LNCAP (cell line): Measurements from ENCODE around the gene SNX32.
A peak's percentile ranks its signal among the peaks of the same experiment; 100 is the strongest.

Source experiments
- TF ChIP-seq, protein P1 (sequence below): fragments of 450-650 bp; IDR thresholded peaks from 2 replicates; pipeline ENCODE4 v1.5.1; 2017; ENCODE audit warnings: mild to moderate bottlenecking

The SNX32 gene

DNA sequence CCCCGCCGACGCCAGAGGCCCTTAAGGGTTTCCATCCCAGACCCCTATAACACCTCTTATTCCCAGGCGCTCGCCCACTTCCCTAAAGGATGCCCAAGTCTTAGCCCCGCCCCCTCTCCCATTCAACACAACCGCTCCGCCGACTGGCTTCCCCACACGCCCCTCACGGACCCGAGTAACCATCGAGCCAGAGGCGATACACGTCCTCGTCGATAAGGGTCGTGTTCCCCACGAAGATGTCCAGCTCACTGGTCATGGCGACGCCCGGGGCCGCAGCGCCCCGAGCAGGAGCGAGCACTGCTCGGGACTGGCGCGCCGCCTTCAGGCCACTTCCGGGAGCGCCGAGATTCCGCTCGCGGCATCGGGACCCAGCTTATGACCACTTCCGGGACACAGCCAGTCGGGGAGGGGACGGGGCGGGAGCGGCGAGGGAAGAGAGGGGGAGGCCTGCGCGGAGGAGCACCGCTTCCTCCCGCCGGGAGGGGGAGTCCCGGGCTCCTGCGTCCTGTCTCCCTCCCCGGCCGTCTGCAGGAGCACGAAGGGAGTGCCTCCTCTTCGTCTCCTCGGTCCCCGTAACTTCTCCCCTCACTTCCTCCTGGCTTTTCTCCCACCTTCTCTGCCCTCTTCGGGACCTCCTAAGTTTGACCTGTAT is 54.5 kb downstream of the SNX32 start, which contains the start of gene FIBP:
TSS of gene FIBP (minus strand) at position 309 of the 652 bp plus-strand sequence. CDS start at position 256, 53 bp downstream.
- TF ChIP-seq, protein P1, sequence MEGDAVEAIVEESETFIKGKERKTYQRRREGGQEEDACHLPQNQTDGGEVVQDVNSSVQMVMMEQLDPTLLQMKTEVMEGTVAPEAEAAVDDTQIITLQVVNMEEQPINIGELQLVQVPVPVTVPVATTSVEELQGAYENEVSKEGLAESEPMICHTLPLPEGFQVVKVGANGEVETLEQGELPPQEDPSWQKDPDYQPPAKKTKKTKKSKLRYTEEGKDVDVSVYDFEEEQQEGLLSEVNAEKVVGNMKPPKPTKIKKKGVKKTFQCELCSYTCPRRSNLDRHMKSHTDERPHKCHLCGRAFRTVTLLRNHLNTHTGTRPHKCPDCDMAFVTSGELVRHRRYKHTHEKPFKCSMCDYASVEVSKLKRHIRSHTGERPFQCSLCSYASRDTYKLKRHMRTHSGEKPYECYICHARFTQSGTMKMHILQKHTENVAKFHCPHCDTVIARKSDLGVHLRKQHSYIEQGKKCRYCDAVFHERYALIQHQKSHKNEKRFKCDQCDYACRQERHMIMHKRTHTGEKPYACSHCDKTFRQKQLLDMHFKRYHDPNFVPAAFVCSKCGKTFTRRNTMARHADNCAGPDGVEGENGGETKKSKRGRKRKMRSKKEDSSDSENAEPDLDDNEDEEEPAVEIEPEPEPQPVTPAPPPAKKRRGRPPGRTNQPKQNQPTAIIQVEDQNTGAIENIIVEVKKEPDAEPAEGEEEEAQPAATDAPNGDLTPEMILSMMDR = peak; percentile 87

DNA sequence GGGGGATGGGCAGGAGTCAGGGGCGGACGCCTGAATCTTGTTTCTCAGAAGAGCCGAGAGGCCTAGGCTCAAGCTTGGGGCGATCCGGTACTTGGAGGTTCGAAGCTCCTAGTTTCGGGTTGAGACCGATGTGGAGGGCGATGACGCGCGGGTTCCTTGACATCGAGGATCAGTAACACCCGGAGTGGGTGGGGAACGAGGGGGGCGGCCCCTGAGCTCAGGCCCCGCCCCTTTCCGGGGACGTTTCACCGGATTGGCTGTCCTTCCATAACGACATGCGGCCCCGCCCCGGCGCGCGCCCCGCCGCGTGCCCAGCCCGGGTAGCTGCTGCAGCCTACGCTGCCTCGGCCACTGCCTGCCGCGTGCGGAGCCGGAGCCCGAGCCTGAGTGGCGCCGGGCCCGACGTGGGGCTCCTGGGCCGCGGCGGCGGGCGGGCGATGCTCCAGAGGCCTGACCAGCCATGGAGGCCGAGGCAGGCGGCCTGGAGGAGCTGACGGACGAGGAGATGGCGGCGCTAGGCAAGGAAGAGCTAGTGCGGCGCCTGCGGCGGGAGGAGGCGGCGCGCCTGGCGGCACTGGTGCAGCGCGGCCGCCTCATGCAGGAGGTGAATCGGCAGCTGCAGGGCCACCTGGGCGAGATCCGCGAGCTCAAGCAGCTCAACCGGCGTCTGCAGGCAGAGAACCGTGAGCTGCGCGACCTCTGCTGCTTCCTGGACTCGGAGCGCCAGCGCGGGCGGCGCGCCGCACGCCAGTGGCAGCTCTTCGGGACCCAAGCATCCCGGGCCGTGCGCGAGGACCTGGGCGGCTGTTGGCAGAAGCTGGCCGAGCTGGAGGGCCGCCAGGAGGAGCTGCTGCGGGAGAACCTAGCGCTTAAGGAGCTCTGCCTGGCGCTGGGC is 56.8 kb downstream of the SNX32 start, which contains the start of gene CCDC85B:
TSS of gene CCDC85B (plus strand) at position 350 of the 895 bp plus-strand sequence. CDS start at position 461, 111 bp downstream.
- TF ChIP-seq, protein P1 = no peak; the same call in 1 of the 2 replicates

DNA sequence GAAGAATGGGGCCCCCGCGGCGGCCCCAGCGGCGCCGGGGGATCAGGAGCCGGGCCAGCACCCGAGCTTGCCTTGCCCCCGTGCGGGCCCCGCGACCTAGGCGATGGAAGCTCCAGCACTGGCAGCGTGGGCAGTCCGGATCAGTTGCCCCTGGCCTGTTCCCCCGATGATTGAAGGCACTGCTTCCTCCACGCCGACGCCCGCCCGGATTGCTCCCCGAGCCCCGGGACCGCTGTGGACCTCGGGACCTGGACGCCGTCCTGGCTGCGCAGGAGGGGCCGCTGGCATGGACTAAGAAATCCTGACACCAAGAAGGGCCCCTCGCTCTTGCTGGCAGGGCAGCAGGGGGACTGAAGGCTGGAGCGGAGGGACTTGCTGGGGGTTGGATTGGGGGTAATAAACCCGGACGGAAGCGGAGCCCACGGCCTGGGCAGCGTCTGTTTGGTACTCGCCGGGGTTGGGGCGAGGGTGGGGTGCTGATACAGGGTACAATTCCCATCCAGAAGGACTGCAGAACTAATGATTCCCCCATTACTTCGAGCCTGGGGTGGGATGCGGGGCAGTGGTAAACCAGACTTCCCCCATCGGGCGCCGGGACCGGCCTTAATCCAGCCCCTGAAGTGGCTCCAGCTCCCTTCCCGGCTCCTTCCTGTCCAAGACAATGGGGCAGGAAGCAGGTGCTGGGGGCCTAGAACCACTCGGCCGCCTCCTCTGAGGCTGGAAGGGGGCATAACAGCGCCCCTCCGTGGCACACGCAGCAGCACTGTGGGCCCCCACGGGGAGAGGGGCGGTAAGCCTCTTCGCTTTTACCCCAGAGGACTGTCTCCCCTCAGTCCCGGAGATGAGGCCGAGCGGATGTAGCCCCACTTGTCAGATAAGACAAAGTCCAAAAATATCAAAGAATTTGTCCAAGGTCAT is 57.7 kb downstream of the SNX32 start:
- TF ChIP-seq, protein P1 = no peak

DNA sequence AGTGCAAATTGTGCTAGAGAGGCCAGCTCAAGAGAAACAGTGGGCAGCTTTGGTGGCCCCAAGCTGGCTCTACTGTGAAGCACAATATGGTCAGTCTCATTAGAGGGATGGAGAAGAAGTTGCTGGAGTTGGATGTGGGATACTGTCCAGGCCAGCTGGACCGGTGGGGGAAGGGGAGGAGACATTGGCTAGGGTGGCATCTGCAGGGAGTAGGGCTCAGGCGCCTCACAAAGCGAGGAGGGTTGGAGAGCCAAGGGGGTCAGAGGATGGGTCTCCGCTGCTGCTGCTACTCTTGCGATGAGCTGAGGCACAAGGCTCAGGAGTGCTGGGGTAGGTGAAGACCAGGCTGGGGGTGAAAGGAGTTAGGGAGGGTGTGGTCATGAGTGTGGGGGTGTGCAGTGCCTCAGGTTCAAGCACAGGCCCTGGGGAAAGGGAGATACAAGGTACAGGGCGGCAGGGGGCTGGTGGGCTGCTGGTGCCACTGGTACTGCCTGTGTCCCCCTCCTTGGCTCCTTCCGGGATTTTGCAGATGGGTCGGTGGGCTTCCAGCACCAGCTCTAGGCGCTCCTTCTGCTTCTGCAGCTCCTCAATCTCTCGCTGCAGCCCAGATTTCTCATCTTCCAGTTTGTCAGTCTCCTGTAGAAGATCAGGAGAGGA is 59.0 kb downstream of the SNX32 start:
- TF ChIP-seq, protein P1 = no peak

DNA sequence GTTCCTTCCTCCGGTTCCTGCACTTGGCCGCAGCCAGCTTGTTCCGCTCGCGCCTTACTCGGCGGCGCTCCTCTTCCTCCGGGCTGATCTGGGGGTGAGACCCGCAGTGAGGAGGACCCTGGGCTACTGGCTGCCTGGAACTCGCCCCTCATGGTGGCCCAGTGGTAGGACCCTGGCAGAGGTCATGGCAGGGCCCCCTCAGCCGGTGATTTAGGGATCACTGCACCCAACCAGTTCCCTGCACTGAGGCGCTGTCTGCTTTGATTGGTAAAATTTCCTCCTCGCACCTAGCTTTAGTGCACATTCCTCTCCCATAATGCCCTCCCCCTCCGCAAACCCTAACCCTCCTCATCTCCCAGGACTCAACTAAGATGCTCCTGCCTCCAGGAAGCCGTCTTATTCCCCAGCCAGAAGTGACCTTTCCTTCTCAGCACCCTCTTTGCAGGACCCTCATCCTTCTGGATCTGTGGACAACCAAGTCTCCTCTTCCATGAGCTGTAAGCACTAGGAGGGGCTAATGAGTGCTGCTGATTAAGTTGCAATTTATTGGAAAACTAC is 60.4 kb downstream of the SNX32 start:
- TF ChIP-seq, protein P1 = no peak

DNA sequence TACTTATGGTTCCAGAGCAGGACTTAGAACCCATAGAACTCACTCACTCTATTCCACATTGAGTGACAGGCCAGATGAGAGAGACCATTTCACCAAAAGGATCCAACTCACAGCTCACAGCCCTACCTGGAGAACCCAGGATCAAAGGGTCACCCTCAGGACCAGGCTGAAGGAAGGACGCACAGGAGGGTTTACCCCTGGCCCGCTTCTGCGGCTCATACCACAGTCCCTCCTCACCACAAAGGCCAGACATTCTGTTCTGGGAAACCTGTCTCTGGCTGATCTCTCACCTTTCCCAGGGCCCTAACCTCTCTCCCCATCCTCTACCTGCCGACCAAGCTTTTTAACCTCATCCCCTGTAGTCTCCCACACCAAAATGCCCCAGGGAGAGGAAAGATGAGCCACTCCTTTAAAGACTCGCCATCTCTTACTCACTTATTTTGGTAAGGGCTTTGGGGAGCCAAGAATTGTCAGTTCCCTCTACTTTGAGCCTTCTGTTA is 61.8 kb downstream of the SNX32 start:
- TF ChIP-seq, protein P1 = no peak
